ENCODE results near the gene NDE1.

DNA sequence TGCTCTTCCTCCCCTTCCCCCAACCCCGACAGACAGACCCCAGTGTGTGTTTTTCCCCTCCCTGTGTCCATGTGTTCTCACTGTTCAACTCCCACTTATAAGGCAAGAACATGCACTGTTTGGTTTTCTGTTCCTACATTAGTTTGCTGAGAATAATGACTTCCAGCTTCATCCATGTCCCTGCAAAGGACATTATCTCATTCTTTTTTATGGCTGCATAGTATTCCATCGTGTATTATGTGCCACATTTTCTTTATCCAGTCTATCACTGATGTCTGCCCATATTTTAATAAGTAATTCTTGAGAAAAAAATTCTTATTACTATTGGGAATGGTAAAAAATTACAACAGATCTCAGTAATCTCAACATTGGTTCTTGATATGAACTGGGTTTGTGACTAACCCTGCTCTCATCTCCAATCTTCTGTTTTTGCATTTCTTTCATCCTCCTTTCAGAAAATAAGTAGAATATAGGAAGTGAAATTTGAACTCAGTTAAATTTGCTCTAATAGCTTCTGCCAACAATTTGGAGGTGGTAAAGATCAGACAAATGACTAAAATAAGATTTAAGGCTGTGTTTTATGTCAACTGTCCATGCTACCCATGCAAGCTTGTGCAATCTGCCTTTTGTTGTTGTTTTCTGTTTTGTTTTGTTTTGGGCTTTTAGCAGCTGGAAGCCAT, 18.2 kb upstream of the NDE1 start:
- TF ChIP-seq, protein P1, sequence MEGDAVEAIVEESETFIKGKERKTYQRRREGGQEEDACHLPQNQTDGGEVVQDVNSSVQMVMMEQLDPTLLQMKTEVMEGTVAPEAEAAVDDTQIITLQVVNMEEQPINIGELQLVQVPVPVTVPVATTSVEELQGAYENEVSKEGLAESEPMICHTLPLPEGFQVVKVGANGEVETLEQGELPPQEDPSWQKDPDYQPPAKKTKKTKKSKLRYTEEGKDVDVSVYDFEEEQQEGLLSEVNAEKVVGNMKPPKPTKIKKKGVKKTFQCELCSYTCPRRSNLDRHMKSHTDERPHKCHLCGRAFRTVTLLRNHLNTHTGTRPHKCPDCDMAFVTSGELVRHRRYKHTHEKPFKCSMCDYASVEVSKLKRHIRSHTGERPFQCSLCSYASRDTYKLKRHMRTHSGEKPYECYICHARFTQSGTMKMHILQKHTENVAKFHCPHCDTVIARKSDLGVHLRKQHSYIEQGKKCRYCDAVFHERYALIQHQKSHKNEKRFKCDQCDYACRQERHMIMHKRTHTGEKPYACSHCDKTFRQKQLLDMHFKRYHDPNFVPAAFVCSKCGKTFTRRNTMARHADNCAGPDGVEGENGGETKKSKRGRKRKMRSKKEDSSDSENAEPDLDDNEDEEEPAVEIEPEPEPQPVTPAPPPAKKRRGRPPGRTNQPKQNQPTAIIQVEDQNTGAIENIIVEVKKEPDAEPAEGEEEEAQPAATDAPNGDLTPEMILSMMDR (conservative IDR thresholded peaks at IDR 0.05 in 1 of 2, IDR thresholded peaks at IDR 0.05 in 1 of 2; ENCODE audit: low read depth in 1 of 2, low read length in 2 of 2) = no peak
- TF ChIP-seq EZH2 (IDR thresholded peaks at IDR 0.05; ENCODE audit: low read length, missing control alignments) = no peak

Data from fibroblast of lung (primary cell).